Endometrial microvascular endothelial cells (primary cell): ENCODE data around the gene SLC2A11. TPM values are rescaled to one million over a fixed set of nuclear protein-coding genes. Genes with fewer than 3 reads are reported as not detected.

Experiments
- in situ Hi-C: cut with HindIII; loops from 2 replicates; pipeline ENCODE4 v1.10.0; 2017; ENCODE audit warnings: low sequenced_read_pairs, low pct_unique_long_range_greater_than_20kb; ENCODE audit errors: inconsistent ontology term
- total RNA-seq: library from RNA; depleted of rRNA; stranded (reverse); fragments of >200 nt; gene quantifications from one replicate; pipeline ENCODE4 v1.2.3, GENCODE V29; 2015; ENCODE audit errors: inconsistent ontology term

SLC2A11 gene
- total RNA-seq, 1 donor from 2014 or later: 4.7 TPM

- in situ Hi-C loops: no loop called here
Observed at GRCh38 chr22:23922921-23923320, 65.2 kb downstream of the SLC2A11 start.

GRCh38 chr22:23925020-23925606 is 67.4 kb downstream of the SLC2A11 start:
- in situ Hi-C loops: no loop called here

GRCh38 chr22:23926561-23926960 is 68.9 kb downstream of the SLC2A11 start:
- in situ Hi-C loops: no loop called here

Other genes starting within 250 kb of the SLC2A11 start
- gene DRICH1, start 225.6 kb upstream of the SLC2A11 start, total RNA-seq: not detected
- gene RGL4, start 166.9 kb upstream of the SLC2A11 start, total RNA-seq: not detected
- gene ZNF70, start 106.8 kb upstream of the SLC2A11 start, total RNA-seq: 1.6 TPM
- gene VPREB3, start 103.5 kb upstream of the SLC2A11 start, total RNA-seq: not detected
- gene C22orf15, start 94.9 kb upstream of the SLC2A11 start, total RNA-seq: not detected
- 9.7 TPM for gene CHCHD10, start 89.9 kb upstream of the SLC2A11 start, total RNA-seq
- gene MMP11, start 85.0 kb upstream of the SLC2A11 start, total RNA-seq: 2.4 TPM
- 141 TPM for gene SMARCB1, start 70.9 kb upstream of the SLC2A11 start, total RNA-seq
- gene DERL3, start 18.9 kb upstream of the SLC2A11 start, total RNA-seq: not detected
- 414 TPM for gene MIF, start 36.5 kb downstream of the SLC2A11 start, total RNA-seq
- 0.19 TPM for gene GSTT2B, start 103.3 kb downstream of the SLC2A11 start, total RNA-seq
- gene DDTL, start 109.0 kb downstream of the SLC2A11 start, total RNA-seq: not detected
- gene DDT, start 116.6 kb downstream of the SLC2A11 start, total RNA-seq: 98.1 TPM
- 0.56 TPM for gene GSTT2, start 122.3 kb downstream of the SLC2A11 start, total RNA-seq
- gene GSTT4, start 147.6 kb downstream of the SLC2A11 start, total RNA-seq: not detected
- 31.4 TPM for gene CABIN1, start 153.4 kb downstream of the SLC2A11 start, total RNA-seq